AG04449 (cell line): ENCODE data around the gene CDC25B.

Source experiments
- CTCF ChIA-PET: fragments of 350-600 bp; formaldehyde crosslinking; extraction: SDS; loops from one replicate; lab custom pipeline; 2021; ENCODE audit warnings: antibody characterized with exemption; lab: Yijun Ruan, JAX
- POLR2A ChIA-PET: fragments of 400-600, 350-600 bp; formaldehyde crosslinking; extraction: SDS; loops from one replicate; lab custom pipeline; 2020; ENCODE audit warnings: antibody characterized with exemption, inconsistent platforms; lab: Yijun Ruan, JAX
- DNase-seq: peaks from one replicate; pipeline ENCODE4 v3.0.0-alpha.2; 2010; ENCODE audit warnings: low read depth, low spot score
- H3K4me3 ChIP-seq: 2 replicates; pipeline ENCODE4 v1.5.1; 2011; ENCODE audit warnings: low read depth, mild to moderate bottlenecking, control low read depth, low read length
- TF ChIP-seq, protein P1 (sequence below): IDR thresholded peaks from one replicate; pipeline ENCODE4 v1.5.1; 2011; ENCODE audit warnings: mild to moderate bottlenecking, moderate library complexity, low read length, control low read depth, inconsistent platforms; ENCODE audit not compliant: insufficient read depth; ENCODE audit errors: missing control alignments

The CDC25B gene

DNA sequence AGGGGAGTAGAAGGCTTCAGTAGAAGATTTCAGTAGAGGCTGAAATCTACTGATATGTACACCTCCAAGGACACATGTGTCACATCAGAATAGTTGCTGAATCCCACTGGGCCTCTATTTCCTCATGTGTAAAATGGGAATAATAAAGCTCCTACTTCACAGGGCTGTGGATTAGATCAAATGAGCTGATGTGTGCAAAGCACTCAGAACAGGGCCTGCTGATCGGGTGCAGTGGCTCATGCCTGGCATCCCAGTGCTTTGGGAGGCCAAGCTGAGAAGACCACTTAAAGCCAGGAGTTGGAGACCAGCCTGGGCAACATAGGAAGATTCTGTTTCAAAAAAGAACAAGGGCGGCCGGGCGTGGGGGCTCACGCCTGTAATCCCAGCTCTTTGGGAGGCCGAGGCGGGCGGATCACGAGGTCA is 16.2 kb downstream of the CDC25B start:
- TF ChIP-seq, protein P1, sequence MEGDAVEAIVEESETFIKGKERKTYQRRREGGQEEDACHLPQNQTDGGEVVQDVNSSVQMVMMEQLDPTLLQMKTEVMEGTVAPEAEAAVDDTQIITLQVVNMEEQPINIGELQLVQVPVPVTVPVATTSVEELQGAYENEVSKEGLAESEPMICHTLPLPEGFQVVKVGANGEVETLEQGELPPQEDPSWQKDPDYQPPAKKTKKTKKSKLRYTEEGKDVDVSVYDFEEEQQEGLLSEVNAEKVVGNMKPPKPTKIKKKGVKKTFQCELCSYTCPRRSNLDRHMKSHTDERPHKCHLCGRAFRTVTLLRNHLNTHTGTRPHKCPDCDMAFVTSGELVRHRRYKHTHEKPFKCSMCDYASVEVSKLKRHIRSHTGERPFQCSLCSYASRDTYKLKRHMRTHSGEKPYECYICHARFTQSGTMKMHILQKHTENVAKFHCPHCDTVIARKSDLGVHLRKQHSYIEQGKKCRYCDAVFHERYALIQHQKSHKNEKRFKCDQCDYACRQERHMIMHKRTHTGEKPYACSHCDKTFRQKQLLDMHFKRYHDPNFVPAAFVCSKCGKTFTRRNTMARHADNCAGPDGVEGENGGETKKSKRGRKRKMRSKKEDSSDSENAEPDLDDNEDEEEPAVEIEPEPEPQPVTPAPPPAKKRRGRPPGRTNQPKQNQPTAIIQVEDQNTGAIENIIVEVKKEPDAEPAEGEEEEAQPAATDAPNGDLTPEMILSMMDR = no peak
- ChIA-PET POLR2A (interaction anchor here (1.3 to 2.0 kb wide), 2 partner anchors 8 to 25 kb away, joined by 3 to 12 read pairs; partner anchors contain the start of genes AP5S1 and CENPB), CTCF (interaction anchor here (0.7 to 2.9 kb wide), 9 partner anchors 16 to 280 kb away, joined by 3 to 18 read pairs (median 3); partner anchors contain the start of gene CDC25B)
- H3K4me3 ChIP-seq = no peak overlapping the region
- DNase-seq = no peak

DNA sequence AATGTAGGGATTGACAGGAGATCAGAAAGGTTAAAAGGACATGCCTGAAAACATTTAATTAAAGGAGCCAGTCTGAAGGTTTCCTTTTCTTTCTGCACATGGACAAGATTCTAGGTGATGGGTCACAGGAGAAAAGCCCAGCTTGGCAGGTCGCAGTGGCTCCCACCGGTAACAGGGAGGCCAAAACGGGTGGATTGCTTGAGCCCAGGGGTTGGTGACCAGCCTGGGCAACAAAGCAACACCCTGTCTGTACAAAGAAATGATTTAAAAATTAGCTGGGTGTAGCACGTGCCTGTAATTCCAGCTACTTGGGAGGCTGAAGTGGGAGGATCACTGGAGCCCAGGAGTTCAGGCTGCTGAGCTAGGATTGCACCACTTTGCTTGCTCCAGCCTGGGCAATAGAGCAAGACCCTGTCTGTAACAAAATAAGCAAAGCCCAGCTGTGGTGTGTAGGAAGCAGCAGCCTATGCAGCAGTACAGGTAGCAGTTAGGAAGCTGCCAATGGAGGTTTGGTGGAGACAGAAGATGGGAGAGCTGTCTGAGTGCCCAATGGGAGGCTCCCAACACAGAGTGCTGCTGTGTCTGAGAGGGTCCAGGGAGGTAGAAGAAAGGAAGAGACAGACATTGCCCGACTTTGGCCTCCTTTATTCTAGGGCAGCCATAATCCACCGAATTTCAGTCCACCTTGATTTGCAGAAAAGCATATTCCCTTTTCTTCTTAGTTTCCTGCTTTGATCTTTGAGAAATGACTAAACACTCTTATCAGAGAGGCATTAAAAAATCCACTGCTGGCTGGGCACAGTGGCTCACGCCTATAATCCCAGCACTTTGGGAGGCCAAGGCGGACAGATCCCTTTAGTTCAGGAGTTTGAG is 17.1 kb downstream of the CDC25B start:
- CTCF ChIA-PET = interaction anchor here (0.7 to 2.9 kb wide), 13 partner anchors 8 to 259 kb away, joined by 3 to 18 read pairs (median 4); partner anchors contain the start of gene CDC25B
- DNase-seq = no peak
- H3K4me3 ChIP-seq = no peak overlapping the region
- TF ChIP-seq, protein P1 = no peak
- POLR2A ChIA-PET = no interaction called here

DNA sequence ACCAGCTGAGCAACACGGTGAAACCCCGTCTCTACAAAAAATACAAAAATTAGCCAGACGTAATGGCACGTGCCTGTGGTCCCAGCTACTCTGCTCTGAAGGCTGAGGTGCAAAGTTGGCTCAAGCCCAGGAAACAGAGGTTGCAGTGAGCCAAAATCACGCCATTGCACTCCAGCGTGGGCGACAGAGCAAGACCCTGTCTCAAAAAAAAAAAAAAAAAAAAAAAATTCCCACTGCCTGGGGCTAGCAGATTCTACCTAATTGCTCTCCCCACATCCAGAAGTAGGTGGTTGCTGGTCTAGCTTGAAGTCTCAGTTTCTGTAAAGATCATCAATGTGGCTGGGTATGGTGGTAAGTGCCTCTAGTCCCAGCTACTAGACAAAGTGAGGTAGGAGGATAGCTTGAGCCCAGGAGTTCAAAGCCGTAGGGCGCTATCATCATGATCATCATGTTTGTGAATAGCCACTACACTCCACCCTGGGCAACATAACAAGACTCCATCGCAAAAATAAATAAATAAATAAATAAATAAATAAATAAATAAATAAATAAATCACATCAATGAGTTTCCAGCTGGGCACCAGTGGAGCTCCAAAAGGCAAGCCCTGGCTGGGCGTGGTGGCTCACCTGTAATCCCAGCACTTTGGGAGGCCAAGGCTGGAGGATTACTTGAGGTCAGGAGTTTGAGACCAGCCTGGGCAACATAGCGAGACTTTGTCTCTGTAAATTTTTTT is 17.9 kb downstream of the CDC25B start:
- CTCF ChIA-PET = interaction anchor here (0.6 to 2.9 kb wide), 11 partner anchors 9 to 258 kb away, joined by 3 to 18 read pairs (median 4); partner anchors contain the start of gene CDC25B
- POLR2A ChIA-PET = no interaction called here
- no peak overlapping the region for H3K4me3 ChIP-seq
- DNase-seq = no peak
- TF ChIP-seq, protein P1 = no peak

DNA sequence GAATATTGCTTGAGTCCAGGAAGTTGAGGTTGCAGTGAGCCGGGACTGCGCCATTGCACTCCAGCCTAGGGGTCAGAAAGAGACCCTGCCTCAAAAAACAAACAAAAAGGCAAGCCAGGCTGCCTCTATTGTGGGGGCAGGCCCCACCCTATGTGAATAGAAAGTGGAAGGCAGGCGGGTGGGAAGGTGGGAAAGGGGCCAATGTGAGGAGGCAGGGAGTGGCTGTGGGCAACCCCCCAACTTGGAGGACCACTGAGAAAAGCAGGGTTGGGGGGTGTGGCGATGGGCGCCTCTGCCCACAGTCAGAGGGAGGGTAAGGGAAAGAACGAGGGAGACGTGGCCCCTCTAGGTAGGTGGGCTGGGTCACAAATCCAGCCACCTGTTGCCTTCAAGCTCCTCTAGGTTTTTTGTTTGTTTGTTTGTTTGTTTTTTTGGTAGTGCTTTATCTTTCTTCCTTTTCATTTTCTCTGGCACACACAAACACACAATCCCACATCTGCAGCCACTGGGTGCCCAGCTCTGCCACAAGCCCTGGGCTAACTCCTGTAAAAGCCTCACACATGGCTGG is 18.9 kb downstream of the CDC25B start:
- ChIA-PET POLR2A (no interaction called here), CTCF (interaction anchor here (1.5 to 1.7 kb wide), 2 partner anchors 10 to 16 kb away, joined by 4 to 6 read pairs; no protein-coding TSS in a partner anchor)
- H3K4me3 ChIP-seq = no peak overlapping the region
- TF ChIP-seq, protein P1 = no peak
- DNase-seq = no peak

DNA sequence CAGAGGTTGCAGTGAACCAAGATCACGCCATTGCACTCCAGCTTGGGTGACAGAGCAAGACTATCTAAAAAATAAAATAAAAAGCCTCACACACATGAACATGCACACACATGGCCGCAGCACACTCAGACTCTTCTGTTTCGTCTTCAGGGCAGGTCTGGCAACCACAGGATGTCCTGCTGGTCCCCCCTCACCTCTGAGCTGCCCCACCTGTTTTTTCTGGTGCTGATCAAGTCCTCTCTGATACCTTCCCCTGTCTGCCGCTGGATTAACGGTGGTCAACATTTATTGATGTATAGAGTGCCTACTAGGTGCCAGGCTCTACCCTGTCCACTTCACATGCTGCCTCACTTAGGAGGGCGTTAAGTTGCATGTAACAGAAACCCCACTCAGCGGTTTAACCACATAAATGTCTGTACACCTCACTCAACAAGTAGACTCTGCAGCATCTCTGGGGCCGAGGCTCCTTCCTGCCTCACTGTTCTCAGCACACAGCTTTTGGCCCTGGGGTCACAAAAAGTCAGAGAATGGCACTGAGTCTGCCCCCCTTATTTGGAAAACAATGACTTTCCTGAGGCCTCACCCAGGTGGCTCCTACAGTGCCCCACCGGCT is 19.7 kb downstream of the CDC25B start:
- TF ChIP-seq, protein P1 = no peak
- ChIA-PET CTCF (no interaction called here), POLR2A (no interaction called here)
- no peak overlapping the region for H3K4me3 ChIP-seq
- DNase-seq = no peak
